ENCODE results near the gene SAMD15.
"Not testable (repeated sequence)": the region's sequence is repeated elsewhere in the genome, so short reads cannot be mapped to it uniquely, and the experiment has no call there.

SAMD15 gene

GRCh38 chr14:77376771-77377501 is at the start of gene SAMD15, which contains the start of gene TMED8:
SAMD15 (plus strand) TSS chr14:77377379; CDS start chr14:77377419, 40 bp downstream.
TMED8 (minus strand) TSS chr14:77377094; CDS start chr14:77377053, 41 bp downstream.
- peak; percentile 86 for DNase-seq

GRCh38 chr14:77329872-77330271 is 47.3 kb upstream of the SAMD15 start:
- no peak for DNase-seq

GRCh38 chr14:77335576-77335975 is 41.6 kb upstream of the SAMD15 start:
- DNase-seq: no peak

- DNase-seq: not testable (repeated sequence)
Observed at GRCh38 chr14:77337255-77337654, 39.9 kb upstream of the SAMD15 start.

GRCh38 chr14:77337880-77338279 is 39.3 kb upstream of the SAMD15 start:
- no peak for DNase-seq

- DNase-seq: no peak
Observed at GRCh38 chr14:77338302-77338701, 38.9 kb upstream of the SAMD15 start.

- no peak for DNase-seq
Observed at GRCh38 chr14:77339407-77339806, 37.8 kb upstream of the SAMD15 start.

GRCh38 chr14:77340389-77340788 is 36.8 kb upstream of the SAMD15 start:
- no peak for DNase-seq

GRCh38 chr14:77342726-77343397 is 34.3 kb upstream of the SAMD15 start:
- DNase-seq: no peak

GRCh38 chr14:77343662-77344061 is 33.5 kb upstream of the SAMD15 start:
- DNase-seq: no peak

- no peak for DNase-seq
Observed at GRCh38 chr14:77344377-77344996, 32.7 kb upstream of the SAMD15 start.

- DNase-seq: no peak
Observed at GRCh38 chr14:77346495-77346894, 30.7 kb upstream of the SAMD15 start.

GRCh38 chr14:77347751-77348150 is 29.4 kb upstream of the SAMD15 start:
- DNase-seq: peak; percentile 83

- no peak for DNase-seq
Observed at GRCh38 chr14:77353469-77354141, 23.6 kb upstream of the SAMD15 start.

GRCh38 chr14:77355811-77356210 is 21.4 kb upstream of the SAMD15 start:
- no peak for DNase-seq

GRCh38 chr14:77356899-77357298 is 20.3 kb upstream of the SAMD15 start:
- DNase-seq: no peak

GRCh38 chr14:77359626-77360025 is 17.6 kb upstream of the SAMD15 start:
- DNase-seq: no peak

- no peak for DNase-seq
Observed at GRCh38 chr14:77364146-77364545, 13.0 kb upstream of the SAMD15 start.

- no peak for DNase-seq
Observed at GRCh38 chr14:77369285-77369684, 7.9 kb upstream of the SAMD15 start.

- DNase-seq: no peak
Observed at GRCh38 chr14:77372304-77372841, 4.8 kb upstream of the SAMD15 start.

GRCh38 chr14:77375164-77375950 is 1.8 kb upstream of the SAMD15 start:
- DNase-seq: peak; percentile 64
